ENCODE measurements around the gene LAMA4.

Gene LAMA4

GRCh38 chr6:112181130-112181529 is 73.2 kb downstream of the LAMA4 start:
- H3K27me3 ChIP-seq (ENCODE audit: insufficient read depth, insufficient read length): no peaks in the 10 kb centered on the region
- H3K9ac ChIP-seq (ENCODE audit: insufficient read length, low read depth): no peak overlapping the region
- no peaks in the 10 kb centered on the region for H3K36me3 ChIP-seq (ENCODE audit: insufficient read depth, insufficient read length, low read length)
- no peaks in the 10 kb centered on the region for H3K9me3 ChIP-seq (ENCODE audit: insufficient read depth, low read length)
- DNase-seq (ENCODE audit: low read depth, low spot score): no peak
- H3K4me3 ChIP-seq (ENCODE audit: insufficient read length, low read depth): no peak overlapping the region
- no peaks in the 10 kb centered on the region for H3K4me1 ChIP-seq (ENCODE audit: insufficient read depth, insufficient read length)
- TF ChIP-seq YY1 (IDR thresholded peaks at IDR 0.05; ENCODE audit: insufficient read depth, insufficient read length) (no peak), SUZ12 (IDR thresholded peaks at IDR 0.05; ENCODE audit: extremely low read depth, insufficient read depth, insufficient read length) (no peak), ZNF274 (IDR thresholded peaks at IDR 0.05; ENCODE audit: low read depth, low read length) (no peak)

DNA sequence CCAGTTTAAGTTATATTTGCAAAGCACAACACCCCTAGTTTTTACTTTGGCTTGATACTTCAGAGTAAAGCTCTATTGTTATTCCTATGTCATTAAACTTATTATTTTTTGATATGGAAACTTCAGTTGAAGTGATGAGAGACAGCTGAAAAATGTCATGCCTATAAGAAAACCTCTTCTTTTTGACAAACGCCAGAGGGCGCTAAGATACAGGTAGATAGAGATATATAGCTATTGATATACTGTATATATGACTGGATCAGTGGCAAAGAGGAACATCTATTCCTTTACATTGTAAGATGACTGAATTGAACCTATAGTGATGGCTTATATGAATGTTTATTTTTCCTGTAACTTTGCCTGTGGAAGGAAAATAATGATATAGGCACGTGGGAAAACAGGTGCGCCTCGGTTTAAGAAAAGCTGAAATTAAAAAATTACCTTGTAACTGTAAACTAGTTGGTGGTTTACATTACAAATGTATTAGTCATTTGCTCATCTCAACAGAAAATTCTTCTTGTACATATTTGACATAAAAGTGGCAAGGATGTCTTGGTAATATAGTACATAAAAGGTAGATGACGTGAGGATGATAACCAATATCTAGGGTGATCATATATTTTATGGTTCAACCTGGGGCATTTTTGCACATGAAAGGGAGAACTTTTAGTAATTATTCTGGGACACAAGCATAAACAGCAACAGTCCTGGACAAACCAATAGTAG is 74.1 kb downstream of the LAMA4 start:
- TF ChIP-seq SUZ12 (IDR thresholded peaks at IDR 0.05; ENCODE audit: extremely low read depth, insufficient read depth, insufficient read length) (no peak), ZNF274 (IDR thresholded peaks at IDR 0.05; ENCODE audit: low read depth, low read length) (no peak), YY1 (IDR thresholded peaks at IDR 0.05; ENCODE audit: insufficient read depth, insufficient read length) (no peak)

GRCh38 chr6:112179631-112180030 is 74.7 kb downstream of the LAMA4 start:
- no peaks in the 10 kb centered on the region for H3K36me3 ChIP-seq (ENCODE audit: insufficient read depth, insufficient read length, low read length)
- DNase-seq (ENCODE audit: low read depth, low spot score): no peak

More for the DNA sequence above, 74.1 kb downstream of the LAMA4 start:
- no peak overlapping the region for H3K9ac ChIP-seq (ENCODE audit: insufficient read length, low read depth)
- no peaks in the 10 kb centered on the region for H3K27me3 ChIP-seq (ENCODE audit: insufficient read depth, insufficient read length)
- DNase-seq (ENCODE audit: low read depth, low spot score): peak; percentile 60
- no peak overlapping the region for H3K4me3 ChIP-seq (ENCODE audit: insufficient read length, low read depth)
- H3K9me3 ChIP-seq (ENCODE audit: insufficient read depth, low read length): no peaks in the 10 kb centered on the region
- no peaks in the 10 kb centered on the region for H3K4me1 ChIP-seq (ENCODE audit: insufficient read depth, insufficient read length)
- no peaks in the 10 kb centered on the region for H3K36me3 ChIP-seq (ENCODE audit: insufficient read depth, insufficient read length, low read length)

DNA sequence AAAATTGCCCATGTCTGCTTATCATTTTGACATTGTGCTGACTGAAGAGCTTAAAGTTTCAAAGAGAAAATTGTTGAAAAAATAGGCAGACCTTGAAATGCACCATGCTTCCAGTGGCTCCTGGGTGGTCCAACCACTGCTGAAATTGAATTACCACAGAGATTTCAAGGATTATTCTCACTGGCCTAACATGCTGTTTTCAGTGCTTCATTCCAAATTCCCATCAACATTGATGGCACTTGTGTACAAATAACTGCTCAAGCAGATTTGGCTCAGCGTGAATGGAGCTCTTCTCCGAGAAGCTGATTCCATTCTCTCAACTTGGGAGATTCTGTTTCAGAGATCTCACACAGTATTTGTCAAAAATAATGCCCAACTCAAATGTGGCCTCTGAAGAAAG is 75.5 kb downstream of the LAMA4 start:
- no peak for DNase-seq (ENCODE audit: low read depth, low spot score)
- Histone ChIP-seq H3K9me3 (ENCODE audit: insufficient read depth, low read length) (no peaks in the 10 kb centered on the region), H3K4me3 (ENCODE audit: insufficient read length, low read depth) (no peak overlapping the region), H3K36me3 (ENCODE audit: insufficient read depth, insufficient read length, low read length) (no peaks in the 10 kb centered on the region), H3K4me1 (ENCODE audit: insufficient read depth, insufficient read length) (no peaks in the 10 kb centered on the region), H3K27me3 (ENCODE audit: insufficient read depth, insufficient read length) (no peaks in the 10 kb centered on the region), H3K9ac (ENCODE audit: insufficient read length, low read depth) (no peak overlapping the region)
- TF ChIP-seq ZNF274 (IDR thresholded peaks at IDR 0.05; ENCODE audit: low read depth, low read length) (no peak), YY1 (IDR thresholded peaks at IDR 0.05; ENCODE audit: insufficient read depth, insufficient read length) (no peak), SUZ12 (IDR thresholded peaks at IDR 0.05; ENCODE audit: extremely low read depth, insufficient read depth, insufficient read length) (no peak)

More at GRCh38 chr6:112179631-112180030, 74.7 kb downstream of the LAMA4 start:
- TF ChIP-seq SUZ12 (IDR thresholded peaks at IDR 0.05; ENCODE audit: extremely low read depth, insufficient read depth, insufficient read length) (no peak), YY1 (IDR thresholded peaks at IDR 0.05; ENCODE audit: insufficient read depth, insufficient read length) (no peak), ZNF274 (IDR thresholded peaks at IDR 0.05; ENCODE audit: low read depth, low read length) (no peak)
- H3K9ac ChIP-seq (ENCODE audit: insufficient read length, low read depth): no peak overlapping the region
- H3K4me1 ChIP-seq (ENCODE audit: insufficient read depth, insufficient read length): no peaks in the 10 kb centered on the region
- no peaks in the 10 kb centered on the region for H3K27me3 ChIP-seq (ENCODE audit: insufficient read depth, insufficient read length)
- no peaks in the 10 kb centered on the region for H3K9me3 ChIP-seq (ENCODE audit: insufficient read depth, low read length)
- no peak overlapping the region for H3K4me3 ChIP-seq (ENCODE audit: insufficient read length, low read depth)

GRCh38 chr6:112177092-112177491 is 77.3 kb downstream of the LAMA4 start:
- Histone ChIP-seq H3K36me3 (ENCODE audit: insufficient read depth, insufficient read length, low read length) (no peaks in the 10 kb centered on the region), H3K4me3 (ENCODE audit: insufficient read length, low read depth) (no peak overlapping the region), H3K9me3 (ENCODE audit: insufficient read depth, low read length) (no peaks in the 10 kb centered on the region), H3K27me3 (ENCODE audit: insufficient read depth, insufficient read length) (no peaks in the 10 kb centered on the region), H3K9ac (ENCODE audit: insufficient read length, low read depth) (no peak overlapping the region), H3K4me1 (ENCODE audit: insufficient read depth, insufficient read length) (no peaks in the 10 kb centered on the region)
- DNase-seq (ENCODE audit: low read depth, low spot score): no peak
- TF ChIP-seq SUZ12 (IDR thresholded peaks at IDR 0.05; ENCODE audit: extremely low read depth, insufficient read depth, insufficient read length): no peak
- TF ChIP-seq ZNF274 (IDR thresholded peaks at IDR 0.05; ENCODE audit: low read depth, low read length): no peak
- TF ChIP-seq YY1 (IDR thresholded peaks at IDR 0.05; ENCODE audit: insufficient read depth, insufficient read length): no peak

DNA sequence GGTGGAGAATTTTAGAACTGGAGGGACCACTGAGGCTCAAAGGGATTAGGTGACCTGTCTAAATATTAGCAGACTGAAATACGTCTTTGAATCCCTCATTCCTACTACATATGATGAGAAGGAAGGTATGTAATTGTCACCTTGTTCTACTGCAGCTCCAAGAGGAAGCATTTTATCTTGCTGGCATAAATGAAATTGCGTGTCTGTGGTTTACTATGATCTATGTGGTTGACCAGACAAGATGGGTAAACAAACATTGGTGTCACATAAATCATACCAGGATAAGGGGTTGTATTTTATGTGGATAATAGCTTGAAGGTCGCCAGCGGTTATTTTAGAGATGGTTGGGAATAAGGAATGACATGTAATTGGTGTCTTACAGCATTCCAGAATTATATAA is 78.2 kb downstream of the LAMA4 start:
- H3K36me3 ChIP-seq (ENCODE audit: insufficient read depth, insufficient read length, low read length): no peaks in the 10 kb centered on the region
- H3K9me3 ChIP-seq (ENCODE audit: insufficient read depth, low read length): no peaks in the 10 kb centered on the region
- no peak for DNase-seq (ENCODE audit: low read depth, low spot score)
- no peak overlapping the region for H3K9ac ChIP-seq (ENCODE audit: insufficient read length, low read depth)
- H3K4me1 ChIP-seq (ENCODE audit: insufficient read depth, insufficient read length): no peaks in the 10 kb centered on the region
- H3K27me3 ChIP-seq (ENCODE audit: insufficient read depth, insufficient read length): no peaks in the 10 kb centered on the region
- TF ChIP-seq SUZ12 (IDR thresholded peaks at IDR 0.05; ENCODE audit: extremely low read depth, insufficient read depth, insufficient read length) (no peak), YY1 (IDR thresholded peaks at IDR 0.05; ENCODE audit: insufficient read depth, insufficient read length) (no peak), ZNF274 (IDR thresholded peaks at IDR 0.05; ENCODE audit: low read depth, low read length) (no peak)
- no peak overlapping the region for H3K4me3 ChIP-seq (ENCODE audit: insufficient read length, low read depth)

- DNase-seq (ENCODE audit: low read depth, low spot score): no peak
- TF ChIP-seq YY1 (IDR thresholded peaks at IDR 0.05; ENCODE audit: insufficient read depth, insufficient read length) (no peak), SUZ12 (IDR thresholded peaks at IDR 0.05; ENCODE audit: extremely low read depth, insufficient read depth, insufficient read length) (no peak), ZNF274 (IDR thresholded peaks at IDR 0.05; ENCODE audit: low read depth, low read length) (no peak)
- no peaks in the 10 kb centered on the region for H3K27me3 ChIP-seq (ENCODE audit: insufficient read depth, insufficient read length)
Measured at GRCh38 chr6:112173221-112173804, 81.1 kb downstream of the LAMA4 start.

More at GRCh38 chr6:112173221-112173804, 81.1 kb downstream of the LAMA4 start:
- Histone ChIP-seq H3K36me3 (ENCODE audit: insufficient read depth, insufficient read length, low read length) (no peaks in the 10 kb centered on the region), H3K4me3 (ENCODE audit: insufficient read length, low read depth) (no peak overlapping the region), H3K9me3 (ENCODE audit: insufficient read depth, low read length) (no peaks in the 10 kb centered on the region), H3K9ac (ENCODE audit: insufficient read length, low read depth) (no peak overlapping the region), H3K4me1 (ENCODE audit: insufficient read depth, insufficient read length) (no peaks in the 10 kb centered on the region)

All from NT2/D1 (cell line).